Ovary (tissue), 3 donors: Measurements from ENCODE around the gene HABP2.

Experiments
- CTCF ChIP-seq, 3 donors: fragments of 450-650 bp in 2 of 3; fragments of 200-600 bp in 1 of 3; IDR thresholded peaks; one replicate each; pipeline versions ENCODE4 v1.5.1 to v1.8.0; 2016 to 2022; ENCODE audit warnings: antibody characterized with exemption in 3 of 3, mild to moderate bottlenecking in 1 of 3
- POLR2A ChIP-seq: fragments of 450-650 bp; IDR thresholded peaks from one replicate; pipeline ENCODE4 v1.6.1; 2017; ENCODE audit warnings: antibody characterized with exemption, mild to moderate bottlenecking, moderate library complexity
- donor health status: DM: no; HTN: no; CAD: no.

- TF ChIP-seq POLR2A = no peak
- TF ChIP-seq CTCF (IDR thresholded peaks at IDR 0.05) = no peak
Measured at GRCh38 chr10:113625461-113626186, 72.8 kb downstream of the HABP2 start.
